OCI-LY1 (cell line): Measurements from ENCODE around the gene PRG2.

Experiments used
- EZH2 ChIP-seq: fragments of 200-600 bp; sonication (generic), shearing (Covaris generic); IDR thresholded peaks from 2 replicates; pipeline ENCODE4 v1.8.0; 2017; ENCODE audit warnings: borderline replicate concordance, mixed run types, mild to moderate bottlenecking, antibody characterized with exemption, low read length, moderate library complexity, mixed read lengths
- TF ChIP-seq, protein P1 (sequence below): fragments of 200-600 bp; sonication (generic), shearing (Covaris generic); IDR thresholded peaks from 2 replicates; pipeline ENCODE4 v1.5.1; 2017; ENCODE audit warnings: mild to moderate bottlenecking, antibody characterized with exemption, low read length, moderate library complexity, mixed read lengths

DNA sequence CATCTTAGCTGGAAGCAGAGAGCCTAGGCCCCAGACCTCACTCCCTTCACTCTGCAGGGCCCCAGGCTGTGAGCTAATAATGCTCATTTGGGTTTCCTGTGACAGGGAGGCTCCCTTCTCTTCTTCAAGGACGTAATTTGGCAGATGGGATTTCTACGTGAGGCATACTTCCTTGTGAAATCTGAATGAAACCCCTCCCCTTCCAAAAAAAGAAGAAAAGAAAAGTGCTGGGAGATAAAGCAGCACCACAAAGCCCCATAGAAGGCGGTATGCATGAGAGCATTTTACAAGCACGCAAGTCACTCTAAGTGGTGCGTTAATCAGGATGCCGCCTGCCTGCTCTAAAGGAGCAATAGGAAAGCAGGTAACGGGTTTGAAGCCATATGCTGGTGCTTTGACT lies 46.6 kb downstream of the PRG2 start:
- no peak for TF ChIP-seq EZH2
- TF ChIP-seq, protein P1, sequence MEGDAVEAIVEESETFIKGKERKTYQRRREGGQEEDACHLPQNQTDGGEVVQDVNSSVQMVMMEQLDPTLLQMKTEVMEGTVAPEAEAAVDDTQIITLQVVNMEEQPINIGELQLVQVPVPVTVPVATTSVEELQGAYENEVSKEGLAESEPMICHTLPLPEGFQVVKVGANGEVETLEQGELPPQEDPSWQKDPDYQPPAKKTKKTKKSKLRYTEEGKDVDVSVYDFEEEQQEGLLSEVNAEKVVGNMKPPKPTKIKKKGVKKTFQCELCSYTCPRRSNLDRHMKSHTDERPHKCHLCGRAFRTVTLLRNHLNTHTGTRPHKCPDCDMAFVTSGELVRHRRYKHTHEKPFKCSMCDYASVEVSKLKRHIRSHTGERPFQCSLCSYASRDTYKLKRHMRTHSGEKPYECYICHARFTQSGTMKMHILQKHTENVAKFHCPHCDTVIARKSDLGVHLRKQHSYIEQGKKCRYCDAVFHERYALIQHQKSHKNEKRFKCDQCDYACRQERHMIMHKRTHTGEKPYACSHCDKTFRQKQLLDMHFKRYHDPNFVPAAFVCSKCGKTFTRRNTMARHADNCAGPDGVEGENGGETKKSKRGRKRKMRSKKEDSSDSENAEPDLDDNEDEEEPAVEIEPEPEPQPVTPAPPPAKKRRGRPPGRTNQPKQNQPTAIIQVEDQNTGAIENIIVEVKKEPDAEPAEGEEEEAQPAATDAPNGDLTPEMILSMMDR, result no peak
